Midbrain (tissue), 1 donor: ENCODE measurements around the gene MAP3K12.
A peak's percentile ranks its signal among the peaks of the same experiment; 100 is the strongest.
"Not testable (repeated sequence)": the region's sequence is repeated elsewhere in the genome, so short reads cannot be mapped to it uniquely, and the experiment has no call there.

Experiments used
- DNase-seq: peaks from one replicate; lab custom pipeline; 2025; lab: John Stamatoyannopoulos, UW

Gene MAP3K12

DNA sequence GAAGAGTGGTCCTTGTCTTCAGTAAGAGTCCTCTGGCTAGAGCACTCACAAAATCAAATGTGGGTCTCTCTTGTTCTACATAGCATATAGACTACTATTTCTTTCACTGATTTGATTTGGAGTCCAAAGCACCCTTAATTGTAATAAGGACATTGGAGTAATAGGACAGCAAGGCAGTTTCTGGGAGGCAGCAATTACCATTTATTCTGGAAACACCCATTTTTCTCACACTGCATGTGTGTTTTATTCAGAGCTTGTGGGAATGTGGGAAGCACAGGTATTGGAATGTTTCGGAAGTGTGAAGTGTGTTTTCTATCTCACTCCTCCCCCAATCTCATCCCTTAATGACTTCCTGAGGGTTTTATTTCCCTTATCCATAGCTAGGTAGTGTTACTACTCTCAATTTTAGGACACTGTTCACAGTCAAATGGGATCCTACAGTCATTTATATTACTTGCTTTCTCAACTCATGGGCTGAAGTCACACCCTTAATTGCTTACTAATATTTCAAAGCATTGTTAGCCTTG lies 27.1 kb downstream of the MAP3K12 start:
- no peak for DNase-seq

DNA sequence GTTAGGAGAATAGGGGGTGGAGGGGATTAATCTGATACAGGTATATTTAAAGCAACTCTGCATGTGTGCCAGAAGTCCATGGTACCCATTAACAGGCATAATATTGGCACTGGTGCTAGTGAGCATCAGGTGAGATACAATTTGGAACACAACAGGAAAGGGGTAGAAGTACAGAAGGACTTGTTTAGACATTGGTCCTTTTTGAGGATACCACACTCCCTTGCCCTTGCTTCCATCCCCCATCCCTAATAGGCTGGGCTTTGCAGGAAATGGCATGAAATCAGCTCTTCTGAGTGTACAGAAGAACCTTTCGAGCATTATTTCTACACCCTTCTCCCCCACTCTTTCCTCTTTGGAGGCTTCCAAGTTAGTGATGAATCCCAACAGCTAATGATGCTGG lies 31.0 kb downstream of the MAP3K12 start:
- no peak for DNase-seq

DNA sequence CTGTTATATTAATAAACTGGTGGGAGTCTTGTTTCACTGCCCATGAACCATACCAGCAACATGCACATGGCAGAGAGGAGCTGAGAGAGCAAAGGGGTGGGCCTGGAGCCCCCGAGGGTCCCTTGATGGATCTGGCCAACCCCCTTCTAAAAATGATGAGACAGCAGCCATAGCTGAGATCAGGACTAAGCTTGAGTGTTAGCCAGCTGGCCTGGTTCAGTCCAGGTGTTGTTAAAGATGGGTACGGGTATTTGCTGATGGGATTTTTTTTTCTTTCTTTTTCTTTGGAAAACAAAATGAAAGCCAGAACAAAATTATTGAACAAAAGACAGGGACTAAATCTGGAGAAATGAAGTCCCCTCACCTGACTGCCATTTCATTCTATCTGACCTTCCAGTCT lies 31.4 kb downstream of the MAP3K12 start:
- no peak for DNase-seq

DNA sequence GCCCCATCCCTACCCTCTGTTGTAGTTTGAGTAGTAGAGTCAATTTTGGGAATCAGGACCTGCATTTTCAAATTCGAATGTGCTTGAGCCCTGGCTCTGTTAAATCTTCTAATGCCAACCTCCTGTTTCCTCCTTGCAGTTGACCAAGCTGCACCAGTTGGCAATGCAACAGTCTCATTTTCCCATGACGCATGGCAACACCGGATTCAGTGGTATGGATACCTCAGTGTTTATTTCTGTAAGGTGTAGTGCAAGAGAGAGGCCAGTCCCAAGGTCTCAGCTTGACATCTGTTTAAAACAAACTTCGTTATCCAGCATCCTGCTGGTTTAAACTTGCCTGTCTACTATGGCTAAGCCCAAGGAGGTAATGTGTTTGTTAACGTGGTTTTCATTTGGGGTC lies 32.2 kb downstream of the MAP3K12 start:
- DNase-seq = no peak

DNA sequence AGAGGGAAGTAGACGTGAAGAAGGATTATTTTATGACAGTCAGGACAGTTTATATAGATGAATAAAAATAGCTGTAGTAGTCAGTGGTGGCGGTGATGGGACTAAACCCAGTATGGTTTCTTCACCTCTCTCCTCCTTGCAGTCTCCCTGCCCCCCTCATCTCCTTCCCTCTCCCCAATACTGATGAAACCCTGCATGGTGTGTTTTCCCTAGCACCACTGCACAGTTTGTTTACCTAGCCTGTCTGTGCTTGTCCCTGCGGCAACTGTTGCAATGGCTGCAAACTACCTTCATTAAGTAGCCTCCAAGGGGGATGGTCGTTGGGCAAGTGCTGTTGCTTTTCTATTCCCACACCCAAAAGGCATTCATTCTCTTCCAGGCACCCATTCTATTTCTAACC lies 32.6 kb downstream of the MAP3K12 start:
- no peak for DNase-seq

DNA sequence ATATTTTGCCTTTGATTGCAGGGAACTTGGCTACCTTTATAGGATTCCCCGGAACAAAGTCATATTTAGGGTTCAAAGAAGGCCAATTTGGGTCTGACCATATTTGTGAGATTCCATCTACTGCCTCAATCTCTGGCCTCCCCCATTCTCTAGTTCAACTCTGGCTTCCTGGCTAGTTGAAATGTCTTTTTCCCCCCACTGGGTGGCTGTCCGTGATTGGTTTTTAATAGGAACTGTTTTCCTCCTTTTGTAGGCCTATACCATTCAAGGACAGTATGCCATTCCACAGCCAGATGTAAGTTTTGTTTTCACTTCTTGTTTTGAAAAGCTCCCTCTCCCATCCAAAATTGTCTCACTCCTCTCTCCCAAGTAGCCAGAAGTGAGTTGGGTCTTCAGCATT lies 33.6 kb downstream of the MAP3K12 start:
- DNase-seq = no peak

DNA sequence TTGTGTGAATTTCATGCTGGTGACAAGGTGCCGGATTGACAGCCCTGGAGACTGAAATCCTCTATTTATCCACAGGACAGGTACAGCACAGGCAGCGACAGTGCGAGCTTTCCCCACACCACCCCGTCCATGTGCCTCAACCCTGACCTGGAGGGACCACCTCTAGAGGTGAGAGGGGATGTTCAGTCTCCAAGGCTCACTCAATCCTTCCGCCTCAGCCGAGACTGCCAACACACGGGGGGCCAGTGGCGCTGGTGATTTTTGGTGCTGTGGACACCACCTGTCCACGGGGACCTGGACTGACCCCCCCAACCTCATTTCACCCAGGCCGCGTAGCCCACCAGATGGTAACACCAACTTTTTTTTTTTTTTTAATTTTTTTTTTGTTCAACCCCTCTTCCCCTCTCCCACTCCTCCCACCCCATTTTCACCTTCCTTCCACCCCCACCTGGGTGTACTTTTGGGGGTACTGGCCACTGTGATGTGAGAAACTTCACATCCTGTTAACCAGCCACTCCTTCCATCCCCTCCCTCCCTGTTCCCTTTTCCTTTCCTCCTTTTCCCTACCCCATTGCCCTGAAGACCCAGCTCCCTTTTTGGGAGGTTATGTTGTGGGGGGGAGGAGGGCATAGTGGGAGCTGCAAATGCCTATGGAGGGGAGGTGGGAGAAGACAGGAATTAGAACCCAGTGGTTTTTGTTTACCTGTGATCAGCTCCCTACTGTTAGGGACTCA lies 34.4 kb downstream of the MAP3K12 start:
- no peak for DNase-seq

DNA sequence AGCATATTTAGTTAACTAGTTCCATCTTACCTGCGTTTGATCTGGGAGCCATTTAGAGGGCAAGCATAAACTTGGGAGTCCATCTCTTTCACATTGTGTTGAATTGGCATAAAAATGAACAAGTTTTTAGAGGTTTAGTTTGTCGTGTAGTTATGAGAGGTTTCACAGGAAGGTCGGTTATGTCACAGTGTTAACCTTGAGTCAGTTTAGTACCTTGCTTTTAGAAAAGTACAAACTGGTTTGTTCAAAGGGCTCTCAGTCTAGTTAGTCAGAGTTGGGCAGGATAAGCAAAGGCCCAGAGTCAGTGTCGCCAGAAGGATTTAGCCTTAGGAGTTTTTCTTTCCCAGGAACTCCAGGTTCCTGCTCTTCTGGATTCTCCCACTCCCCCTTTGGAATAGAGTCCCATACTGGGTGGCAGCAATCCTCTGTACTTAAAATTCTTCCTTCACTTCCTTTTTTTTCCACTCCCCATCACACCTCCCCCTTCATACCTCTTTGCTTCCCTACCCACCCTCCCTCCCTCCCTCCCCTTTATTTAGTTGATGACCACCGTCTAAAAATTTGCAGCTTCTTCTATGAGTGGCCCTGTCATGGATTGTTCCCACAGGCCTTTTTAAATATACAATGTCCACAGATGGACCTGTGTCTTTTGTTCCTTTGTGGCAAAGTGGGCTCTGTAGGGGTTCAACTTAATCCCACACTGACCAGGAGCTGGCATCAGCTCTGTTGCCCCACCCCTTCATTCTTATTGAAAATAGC lies 35.3 kb downstream of the MAP3K12 start:
- no peak for DNase-seq

DNA sequence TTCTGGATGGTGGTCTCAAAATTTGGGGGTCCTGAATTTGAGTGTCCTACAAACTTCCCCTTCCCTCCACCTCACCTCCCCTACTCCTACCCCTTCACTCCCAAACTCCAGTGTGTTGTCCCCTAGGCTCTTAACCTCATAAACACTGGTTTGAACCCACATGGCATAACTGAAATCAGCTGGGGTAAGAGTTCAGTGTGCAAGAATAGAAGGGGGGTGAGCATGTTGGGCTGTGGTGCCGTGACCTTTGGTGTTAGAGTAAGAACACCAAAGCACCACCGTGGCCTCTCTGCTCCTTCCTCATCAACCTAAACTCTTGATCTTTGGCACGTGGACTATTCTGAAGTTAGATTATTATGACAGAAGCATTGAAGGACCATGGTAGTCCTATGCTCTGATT lies 36.3 kb downstream of the MAP3K12 start:
- DNase-seq = no peak

DNA sequence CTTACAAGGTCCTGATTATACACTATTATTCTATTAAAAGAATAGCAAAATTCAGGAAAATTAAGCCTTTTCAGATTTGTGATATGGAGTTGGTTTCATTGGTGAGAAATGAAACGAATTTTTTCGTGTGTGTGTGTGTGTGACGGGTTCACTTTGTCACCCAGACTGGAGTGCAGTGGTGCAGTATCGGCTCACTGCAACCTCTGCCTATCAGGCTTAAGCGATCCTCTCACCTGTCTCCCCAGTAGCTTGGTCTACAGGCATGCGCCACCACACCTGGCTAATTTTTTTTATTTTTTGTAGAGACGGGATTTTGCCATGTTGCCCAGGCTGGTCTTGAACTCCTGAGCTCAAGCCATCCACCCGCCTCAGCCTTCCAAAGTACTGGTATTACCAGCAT lies 37.7 kb downstream of the MAP3K12 start:
- no peak for DNase-seq

DNA sequence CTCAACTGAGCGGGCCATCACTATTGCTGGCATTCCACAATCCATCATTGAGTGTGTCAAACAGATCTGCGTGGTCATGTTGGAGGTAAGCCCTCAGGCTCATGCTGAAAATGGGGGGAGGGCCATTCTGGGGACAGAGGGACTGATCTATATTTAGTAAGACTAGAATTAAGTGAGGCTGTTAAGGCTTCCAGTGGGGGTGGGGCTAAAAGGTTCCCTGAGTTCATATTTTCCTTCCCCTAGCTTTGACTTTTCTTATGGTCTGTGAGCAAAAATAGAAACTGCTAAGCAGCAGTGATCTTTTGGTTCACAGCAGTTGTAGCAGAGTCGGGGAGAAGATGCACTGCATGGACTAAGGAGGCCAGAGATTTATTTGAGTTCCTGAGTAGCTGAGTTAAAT lies 38.2 kb downstream of the MAP3K12 start:
- DNase-seq = no peak

DNA sequence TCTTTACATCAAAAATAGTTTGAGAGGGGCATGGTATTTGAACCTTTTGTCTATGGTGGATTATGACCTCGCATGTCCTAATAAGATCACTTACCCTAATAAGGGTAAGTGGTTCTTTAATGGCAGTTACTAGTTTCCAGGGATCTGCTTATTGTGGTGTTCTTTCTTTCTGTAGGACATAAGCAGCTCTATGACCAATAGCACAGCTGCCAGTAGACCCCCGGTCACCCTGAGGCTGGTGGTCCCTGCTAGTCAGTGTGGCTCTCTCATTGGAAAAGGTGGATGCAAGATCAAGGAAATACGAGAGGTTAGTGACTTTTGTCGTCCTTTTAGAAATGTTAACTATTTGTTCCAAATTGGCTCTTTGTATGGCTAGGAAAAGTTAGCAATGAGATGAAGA lies 40.2 kb downstream of the MAP3K12 start:
- no peak for DNase-seq

DNA sequence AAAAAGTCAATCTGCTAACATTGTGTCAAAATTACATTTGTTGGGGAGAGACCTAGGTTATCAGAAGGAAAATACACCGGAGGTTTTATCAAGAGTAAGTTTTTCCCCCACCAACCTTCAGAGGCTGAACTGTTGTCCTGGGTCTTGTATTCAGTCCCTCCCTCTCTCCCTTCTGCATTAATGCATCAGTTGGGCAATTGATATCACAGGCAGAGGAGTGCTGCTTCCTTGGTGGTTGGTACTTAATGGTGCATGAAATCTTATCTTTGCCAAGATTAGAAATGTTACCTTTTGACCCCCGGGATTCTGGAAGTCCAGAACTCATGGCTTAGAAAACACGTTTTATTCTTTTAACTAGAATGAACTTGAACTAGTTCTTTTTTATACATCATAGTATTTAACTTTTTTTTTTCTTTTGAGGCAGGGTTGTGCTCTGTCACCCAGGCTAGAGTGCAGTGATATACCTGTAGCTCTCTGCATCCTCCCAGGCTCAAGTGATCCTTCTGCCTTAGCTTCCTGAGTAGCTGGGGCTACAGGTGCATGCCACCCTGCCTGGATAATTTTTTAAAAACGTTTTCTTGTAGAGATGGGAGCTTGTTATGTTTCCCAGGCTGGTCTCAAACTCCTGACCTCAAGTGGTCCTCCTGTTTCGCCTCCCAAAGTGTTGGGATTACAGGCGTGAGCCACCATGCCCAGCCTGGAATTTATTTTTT lies 42.4 kb downstream of the MAP3K12 start:
- no peak for DNase-seq

DNA sequence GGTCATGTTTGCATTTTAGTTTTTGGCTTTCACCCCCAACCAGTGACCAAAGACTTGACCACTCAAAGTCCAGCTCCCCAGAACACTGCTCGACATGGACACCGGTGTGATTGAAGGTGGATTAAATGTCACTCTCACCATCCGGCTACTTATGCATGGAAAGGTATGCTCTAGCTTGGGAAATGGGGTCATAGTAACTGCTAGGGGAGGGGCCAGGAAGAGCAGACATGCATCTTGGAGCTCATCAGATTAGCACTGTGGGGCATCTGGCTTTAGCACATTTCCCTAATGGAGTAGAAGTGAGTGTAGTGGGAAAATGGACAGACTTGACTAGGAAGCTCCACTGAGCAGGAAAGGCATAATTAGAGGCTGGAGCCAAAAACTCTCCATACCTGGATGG lies 44.6 kb downstream of the MAP3K12 start:
- DNase-seq = no peak

DNA sequence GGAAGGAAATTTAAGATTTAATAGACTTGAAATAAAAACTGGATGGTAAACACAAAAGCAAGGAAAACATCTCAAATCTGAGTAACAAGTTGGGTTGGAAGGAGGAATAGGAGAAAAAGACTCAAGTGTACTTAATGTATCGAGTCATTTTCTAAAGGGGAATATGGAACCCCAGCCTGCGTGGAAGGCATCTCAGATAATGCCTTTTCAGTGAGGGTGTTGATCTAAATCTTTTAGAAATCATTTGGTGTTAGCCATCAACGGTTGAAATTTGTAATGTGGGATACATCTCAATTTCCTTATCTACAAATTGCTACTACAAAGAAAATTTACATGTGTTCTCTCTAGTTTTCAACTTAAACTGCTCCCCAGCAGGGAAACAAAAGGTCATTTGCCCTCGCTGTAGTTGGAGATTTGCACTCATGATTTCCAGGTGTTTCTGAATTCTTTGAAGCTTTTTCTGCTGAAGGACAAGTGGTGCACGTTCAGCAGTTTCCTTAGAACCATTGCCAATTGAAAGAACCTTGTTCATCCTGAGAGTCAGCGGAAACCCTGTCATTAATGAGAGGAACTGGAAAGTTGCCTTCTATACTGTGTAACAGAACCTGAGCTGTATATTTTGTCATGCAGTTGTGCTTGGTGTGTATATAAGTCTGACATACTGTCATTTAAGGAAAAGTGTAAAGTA lies 45.2 kb downstream of the MAP3K12 start:
- DNase-seq = no peak

DNA sequence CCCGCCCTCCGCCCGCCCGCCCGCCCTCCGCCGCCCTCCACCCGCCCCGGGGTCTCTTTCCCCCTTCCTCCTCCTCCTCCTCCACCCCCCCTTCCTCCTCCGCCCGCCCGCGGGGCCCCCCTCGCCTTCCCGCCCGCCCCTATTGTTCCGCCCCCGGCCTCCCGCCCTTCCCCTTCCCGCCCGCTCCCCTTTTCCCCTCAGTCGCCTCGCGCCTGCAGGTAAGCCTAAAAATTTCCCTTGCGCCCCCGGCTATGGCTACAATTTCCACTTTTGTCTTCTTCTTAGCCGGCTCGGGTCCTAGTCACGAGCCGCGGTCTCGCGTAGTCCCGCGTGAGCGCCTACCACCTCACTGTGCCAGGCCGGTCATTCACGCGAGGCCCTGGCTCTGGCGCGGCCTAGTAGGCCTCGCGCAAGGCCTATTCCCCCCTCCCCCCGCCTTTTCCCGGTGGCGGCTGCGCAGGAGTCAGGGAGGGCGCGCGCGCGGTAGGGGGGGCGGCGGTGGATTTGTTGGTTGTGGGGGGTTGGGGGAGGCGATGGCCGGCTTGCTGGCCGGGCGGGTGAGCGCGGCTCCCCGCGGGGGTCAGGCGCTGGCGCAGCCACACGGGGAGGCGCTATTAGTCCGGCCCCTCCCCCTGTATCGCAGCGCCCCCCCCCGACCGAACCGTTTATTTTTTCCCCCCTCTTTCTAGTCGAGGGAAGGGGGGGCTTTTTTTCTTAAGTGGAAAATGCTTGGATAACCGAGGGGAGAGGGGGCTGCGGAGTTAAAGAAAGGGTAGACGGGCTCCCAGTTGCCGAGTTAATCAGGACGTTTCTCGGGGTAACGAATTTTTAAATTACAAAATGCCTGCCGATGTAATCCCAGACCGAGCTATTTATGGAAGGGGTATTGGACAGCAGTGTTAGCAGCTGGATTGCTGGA lies 46.8 kb downstream of the MAP3K12 start:
- DNase-seq = peak; percentile 89

DNA sequence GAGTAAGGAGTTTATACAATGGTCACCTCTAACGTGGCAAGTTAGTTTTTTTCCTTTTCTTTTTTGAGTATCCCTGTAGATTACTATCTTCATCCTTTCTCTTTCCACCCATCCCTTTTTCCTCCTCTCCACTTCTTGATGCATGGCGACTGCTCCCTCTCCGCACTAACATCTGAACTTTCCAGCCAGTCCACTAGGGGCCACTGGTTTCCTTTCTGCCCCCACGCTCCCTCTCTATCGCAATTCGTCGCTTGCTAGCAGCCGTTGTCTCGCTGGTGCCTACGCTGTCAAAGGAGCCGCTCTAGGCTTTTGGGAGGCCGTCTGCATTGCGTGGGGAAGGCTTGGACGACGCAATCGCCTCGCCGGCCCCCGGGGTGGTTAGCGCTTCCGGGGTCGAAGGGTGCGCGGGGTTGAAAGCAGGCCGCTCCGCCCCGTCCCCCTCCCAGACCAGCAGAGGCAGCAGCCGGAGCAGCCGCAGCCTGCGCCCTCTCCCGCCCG lies 47.5 kb downstream of the MAP3K12 start, which contains the start of gene PCBP2:
Gene PCBP2, plus strand, starts transcription at position 442 of the 498 bp plus-strand sequence. CDS start 2,699 bp downstream, outside the sequence.
- peak; percentile 99 for DNase-seq

DNA sequence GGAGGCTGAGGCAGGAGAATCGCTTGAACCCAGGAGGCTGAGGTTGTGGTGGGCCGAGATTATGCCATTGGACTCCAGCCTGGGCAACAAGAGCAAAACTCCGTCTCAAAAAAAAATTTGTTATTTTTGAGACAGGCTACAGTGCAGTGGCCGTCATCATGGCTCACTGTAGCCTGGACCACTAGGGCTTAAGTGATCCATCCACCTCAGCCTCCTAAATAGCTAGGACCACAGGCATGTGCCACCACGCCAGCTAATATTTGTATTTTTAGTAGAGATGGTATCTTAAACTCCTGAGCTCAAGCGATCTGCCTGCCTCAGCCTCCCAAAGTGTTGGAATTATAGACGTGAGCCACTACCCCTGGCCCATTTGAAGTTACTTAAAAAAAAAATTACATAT lies 48.3 kb downstream of the MAP3K12 start:
- DNase-seq = no peak

DNA sequence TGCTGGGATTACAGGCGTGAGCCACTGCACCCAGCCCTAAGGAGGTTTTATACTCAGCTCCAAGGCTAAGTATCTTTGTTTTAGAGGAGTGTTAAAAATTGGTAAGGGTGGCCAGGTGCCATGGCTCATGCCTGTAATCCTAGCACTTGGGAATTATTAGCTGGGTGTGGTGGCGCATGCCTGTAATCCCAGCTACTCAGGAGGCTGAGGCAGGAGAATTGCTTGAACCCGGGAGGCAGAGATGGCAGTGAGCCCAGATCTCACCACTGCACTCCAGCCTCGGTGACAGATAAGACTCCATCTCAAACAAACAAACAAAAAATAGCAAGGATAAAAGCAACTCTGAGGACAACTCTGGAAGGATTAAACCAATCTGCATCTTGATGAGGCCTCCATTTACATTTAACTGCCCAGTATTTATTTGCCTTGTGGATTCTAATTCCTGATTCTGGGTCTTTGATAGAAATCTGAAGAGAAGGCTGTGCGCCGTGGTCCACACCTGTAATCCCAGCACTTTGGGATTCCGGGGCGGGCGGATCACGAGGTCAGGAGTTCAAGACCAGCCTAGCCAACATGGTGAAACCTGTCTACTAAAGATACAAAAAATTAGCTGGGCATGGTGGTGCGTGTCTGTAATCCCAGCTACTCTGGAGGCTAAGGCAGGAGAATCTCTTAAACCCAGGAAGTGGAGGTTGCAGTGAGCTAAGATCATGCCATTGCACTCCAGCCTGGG lies 54.5 kb downstream of the MAP3K12 start:
- DNase-seq = not testable (repeated sequence)

DNA sequence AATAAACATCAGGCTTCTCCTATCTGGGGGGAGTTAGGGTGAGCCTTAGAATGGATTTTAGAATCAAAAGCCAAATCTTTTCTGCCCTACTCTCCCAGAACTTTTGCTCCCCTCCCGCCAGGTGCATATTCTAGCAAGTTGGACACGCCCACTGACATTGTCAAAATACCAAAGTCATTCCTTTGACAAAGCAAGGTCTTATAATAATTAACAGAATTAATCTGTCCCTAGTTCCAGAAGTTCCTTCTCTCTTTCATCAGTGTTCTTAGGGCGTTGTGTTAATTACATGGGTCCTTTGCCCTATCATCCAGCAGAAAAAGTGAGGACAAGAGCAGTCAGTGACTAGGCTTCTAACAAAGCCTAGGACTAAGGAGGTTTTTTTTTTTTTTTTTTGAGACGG lies 55.3 kb downstream of the MAP3K12 start:
- no peak for DNase-seq
